ENCODE measurements around the gene LAMA1.

Gene LAMA1

DNA sequence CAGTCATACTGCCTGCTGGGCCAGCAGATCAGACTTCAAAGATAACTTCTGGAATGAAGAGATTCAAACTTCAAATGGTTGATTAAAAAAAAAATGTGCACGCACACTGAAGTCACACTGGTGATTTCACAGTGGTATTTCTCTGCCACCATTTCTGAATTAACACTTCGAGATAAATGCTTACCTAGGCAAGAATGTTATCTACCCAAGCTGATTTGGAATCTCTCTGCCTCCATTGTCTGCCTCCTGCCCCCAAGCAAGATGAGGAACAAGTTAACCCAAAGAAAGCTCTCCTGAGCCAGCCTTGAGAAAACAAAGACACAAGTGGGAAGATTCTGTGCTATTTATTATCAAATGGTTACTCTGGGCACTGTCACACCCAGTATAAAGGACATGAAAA lies 6.5 kb downstream of the LAMA1 start:
- DNase-seq = no peak

DNA sequence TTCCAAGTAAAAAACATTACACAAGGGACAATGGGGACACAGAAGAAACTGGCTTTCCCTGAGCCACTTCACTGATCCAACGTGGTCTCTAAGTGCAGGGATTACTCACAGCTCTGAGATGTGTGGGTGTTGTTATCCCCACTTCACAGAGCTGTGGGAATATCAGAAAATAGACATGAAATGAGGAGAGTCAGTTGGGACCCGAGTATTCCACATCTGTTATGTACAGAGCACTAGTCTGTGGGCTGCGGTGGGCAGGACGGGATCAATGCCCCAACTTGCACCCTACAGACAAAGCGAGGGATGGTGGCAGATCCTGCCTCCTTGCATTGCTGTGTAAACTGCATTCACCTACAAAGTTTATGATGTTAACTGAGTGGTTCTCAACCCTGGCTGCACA lies 11.7 kb downstream of the LAMA1 start:
- DNase-seq = no peak

DNA sequence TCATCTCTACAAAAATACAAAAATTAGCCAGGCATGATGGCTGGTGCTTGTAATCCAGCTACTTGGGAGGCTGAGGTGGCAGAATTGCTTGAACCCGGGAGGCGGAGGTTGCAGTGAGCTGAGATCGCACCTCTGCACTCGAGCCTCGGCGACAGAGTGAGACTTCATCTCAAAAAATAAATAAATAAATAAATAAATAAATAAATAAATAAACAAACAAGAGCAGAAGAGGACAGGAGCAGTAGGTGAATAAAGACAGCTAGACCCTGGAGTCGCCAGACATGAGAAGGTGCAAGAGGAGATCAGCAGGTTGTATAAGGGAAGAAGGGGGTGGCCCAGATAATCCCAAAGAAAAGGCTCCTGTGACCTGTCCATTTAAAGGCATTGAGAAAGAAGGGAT lies 12.3 kb downstream of the LAMA1 start:
- DNase-seq = no peak

DNA sequence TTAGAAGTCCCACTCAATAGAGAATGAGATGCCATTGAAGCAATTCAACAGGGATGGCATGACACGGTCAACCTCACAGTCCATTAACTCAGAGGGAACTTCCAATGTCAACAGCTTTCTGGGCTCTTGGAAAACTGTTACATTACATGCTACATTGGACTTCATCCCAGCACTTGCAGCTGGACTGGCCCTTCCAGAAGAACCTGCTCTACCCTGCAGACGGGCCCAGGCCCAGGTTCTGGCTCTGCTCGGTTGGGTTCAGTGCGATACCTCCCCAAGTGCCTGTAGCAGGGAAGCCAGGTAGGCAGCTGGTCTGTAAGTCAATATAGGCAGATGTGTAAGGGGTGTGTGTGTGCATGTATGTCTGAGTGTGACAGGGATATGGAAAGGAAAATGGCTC lies 12.9 kb downstream of the LAMA1 start:
- no peak for DNase-seq

DNA sequence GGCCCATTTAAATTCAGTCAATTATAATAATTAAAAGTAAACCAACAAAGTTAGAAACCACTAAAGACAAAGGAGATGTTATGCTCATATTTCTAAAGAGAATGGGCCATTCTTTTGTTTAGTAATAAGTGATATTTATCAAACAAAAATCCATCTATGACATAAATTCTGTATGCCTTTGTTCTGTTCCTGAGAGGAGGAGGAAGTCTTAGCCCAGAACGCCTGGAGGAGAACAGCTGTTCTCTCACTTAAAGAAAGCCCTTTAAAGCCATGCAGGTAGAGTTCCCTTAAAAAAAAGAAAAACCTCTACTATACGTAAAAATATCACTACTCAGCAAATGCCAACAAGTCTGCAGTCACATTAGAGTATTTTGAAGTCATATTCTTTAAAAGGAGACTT lies 15.5 kb downstream of the LAMA1 start:
- DNase-seq = no peak

DNA sequence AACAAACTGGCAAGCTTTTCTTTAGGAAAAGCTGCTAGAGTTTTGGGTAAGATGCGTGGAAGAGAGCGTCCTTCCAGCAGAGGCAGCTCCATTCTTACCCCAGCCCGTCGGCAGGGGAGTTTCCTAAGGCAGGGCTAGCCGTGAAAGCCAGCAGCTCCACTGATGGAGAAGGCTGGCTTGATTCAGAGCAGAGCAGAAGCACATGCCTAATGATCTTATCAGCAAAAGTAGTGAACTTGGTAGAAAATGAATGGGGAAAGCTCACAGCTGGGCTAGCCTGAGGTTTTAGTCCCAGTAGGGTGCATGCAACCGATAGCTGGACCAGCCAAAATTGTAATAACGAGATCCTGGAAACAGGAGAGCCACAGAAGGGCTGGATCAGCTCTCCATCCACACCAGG lies 20.8 kb downstream of the LAMA1 start:
- DNase-seq = no peak

DNA sequence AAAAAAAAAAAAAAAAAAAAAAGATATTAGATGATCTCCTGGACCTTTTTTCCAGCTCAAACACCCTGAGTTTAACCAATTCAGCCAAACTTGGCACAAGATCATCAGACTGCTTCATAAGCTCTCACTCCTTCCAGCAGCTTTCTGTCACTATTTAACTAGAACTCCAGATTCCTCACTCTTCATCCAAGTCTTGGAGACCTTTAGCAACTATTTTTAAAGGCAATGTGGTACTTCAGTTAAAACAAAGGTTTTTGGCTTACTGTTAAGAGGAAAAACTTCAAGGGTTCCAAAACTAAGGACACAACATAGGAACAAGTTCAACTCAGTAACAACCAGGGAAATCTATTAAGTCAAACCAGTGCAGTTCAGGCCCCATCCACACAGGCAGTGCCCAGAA lies 23.2 kb downstream of the LAMA1 start:
- no peak for DNase-seq

DNA sequence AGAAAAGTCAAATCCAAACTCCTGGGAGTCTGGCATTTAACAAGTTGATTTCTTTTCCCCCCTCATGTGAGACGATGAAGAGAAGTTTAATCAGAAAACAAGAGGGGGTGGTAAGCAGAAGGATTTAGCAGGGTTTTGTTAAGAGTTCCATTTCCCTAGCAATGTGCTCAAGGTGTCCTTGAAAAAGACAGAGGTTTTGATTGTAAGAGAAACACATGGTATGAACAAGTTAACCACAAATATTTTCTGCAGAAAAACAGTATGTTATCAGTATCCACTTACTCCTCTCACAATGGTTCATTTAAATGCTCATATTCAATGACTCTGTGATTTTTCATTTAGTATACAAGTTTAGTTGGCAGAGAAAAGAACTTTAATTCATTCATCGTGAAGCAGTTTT lies 26.8 kb downstream of the LAMA1 start:
- no peak for DNase-seq

DNA sequence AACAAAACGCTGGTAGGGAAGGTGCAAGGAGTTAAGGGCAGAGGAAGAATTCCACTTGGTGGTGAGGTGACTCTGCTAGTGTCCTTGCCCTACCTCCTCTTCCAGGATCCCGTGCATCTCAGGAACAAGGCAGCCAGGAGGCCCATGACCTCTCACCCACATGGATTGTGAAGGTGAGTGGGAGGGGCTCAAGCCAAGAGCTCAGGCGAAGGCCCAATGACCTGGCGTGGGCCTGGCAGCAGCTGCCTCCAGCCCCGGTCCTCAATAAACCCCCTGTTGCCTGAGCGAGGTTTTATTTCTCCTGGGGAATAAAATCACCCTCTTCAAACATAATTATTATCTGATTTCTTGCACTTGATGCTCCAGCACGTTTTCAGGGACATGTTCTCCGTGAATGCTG lies 28.2 kb downstream of the LAMA1 start:
- no peak for DNase-seq

DNA sequence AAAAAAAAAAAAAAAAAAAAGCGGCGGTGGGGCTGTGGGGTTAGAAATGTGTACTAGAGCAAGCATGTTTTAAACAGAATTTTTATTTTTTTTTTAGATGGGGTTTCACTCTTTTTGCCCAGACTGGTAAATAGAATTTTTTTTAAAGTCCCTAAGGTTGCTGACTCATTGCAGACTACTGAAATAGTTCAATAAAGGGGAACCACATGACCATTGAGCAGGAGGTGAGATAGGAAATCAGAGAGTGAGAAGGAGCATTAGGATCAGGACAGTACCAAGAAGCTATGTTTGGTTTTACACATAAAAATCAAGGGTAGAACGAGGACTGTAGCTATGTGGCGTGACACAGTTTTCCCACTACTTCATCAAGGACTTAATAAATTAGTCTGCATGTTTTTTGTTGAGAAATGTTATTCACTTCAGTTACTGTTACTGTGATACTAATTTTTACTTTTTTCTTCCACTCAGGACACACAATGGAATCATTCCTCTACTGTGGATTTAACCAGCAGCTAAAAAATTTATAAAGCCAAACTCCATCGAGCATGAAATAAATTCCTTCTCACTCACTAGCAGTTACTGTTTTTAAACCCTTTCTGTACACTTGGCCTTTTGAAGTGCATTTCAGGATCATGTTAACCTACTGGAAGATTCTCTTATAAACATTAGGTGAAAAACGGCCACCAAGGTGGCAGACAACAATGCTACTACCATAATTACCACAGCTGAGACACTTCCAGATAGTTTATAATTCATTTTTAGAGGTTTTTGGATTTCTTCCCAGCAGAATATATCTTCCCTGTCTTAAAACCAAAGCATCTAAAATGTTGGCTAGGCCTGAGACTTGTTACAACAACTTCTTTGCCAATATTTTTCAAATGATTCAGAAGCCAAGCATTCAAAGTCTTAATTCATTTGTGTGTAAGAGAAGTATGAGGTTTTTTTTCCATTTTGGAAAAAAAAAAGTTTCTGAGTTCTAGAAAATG lies 33.2 kb downstream of the LAMA1 start:
- no peak for DNase-seq

DNA sequence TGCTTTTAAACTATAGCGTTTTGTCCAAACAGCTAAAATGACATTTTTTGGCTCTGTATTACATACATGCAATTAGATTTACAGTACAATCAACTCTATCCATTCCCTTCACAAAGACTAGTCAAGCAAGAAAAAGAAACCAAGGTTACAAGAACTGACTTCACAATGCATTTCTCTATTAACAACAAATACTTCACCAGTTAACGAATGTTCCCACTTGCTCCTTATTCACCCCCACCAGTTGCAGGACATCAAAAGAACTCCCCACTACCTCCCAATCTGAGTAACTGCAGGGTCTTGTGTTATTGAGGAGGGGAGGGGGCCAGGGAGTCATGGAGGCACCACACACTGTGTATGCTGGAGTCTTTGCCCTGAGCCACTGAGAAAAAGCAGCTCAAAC lies 34.9 kb downstream of the LAMA1 start:
- DNase-seq = no peak

DNA sequence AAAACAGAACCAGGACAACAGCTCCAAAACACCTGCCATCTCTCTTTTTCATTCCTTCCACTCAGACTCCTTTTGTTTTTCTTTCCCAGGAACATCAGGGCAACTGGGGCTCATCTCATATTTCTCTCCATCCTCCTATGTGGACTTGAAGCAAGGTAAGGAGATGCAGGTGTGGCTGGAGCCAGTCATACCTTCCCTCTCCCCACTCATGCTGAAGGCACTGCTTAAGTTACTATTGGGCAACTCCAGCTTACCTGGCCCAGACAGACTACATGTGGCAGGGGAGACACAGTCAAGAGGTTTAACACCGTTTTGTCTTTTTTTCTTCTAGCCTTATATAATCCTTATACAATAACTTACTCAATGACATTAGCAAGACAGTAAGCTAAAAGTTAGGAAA lies 38.4 kb downstream of the LAMA1 start:
- no peak for DNase-seq

DNA sequence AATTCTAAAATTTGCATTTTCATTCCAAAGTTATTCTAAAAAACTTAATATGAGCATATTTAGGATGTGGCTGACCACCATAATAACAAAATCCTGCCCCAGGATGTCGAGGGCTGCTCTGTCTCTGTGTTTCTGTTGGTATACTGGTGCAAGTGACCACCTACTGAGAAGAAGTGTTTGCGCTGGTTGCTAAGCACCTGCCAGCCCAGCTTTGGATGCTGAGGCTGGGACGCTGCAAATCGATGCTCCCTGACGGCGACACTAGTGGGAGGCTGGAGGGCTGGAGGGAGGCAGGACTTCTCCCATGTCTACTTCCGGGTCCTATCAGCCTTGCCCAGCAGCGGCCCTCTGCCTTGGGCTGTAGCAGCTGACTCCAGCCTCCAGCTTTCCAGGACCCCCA lies 45.0 kb downstream of the LAMA1 start:
- DNase-seq = no peak

DNA sequence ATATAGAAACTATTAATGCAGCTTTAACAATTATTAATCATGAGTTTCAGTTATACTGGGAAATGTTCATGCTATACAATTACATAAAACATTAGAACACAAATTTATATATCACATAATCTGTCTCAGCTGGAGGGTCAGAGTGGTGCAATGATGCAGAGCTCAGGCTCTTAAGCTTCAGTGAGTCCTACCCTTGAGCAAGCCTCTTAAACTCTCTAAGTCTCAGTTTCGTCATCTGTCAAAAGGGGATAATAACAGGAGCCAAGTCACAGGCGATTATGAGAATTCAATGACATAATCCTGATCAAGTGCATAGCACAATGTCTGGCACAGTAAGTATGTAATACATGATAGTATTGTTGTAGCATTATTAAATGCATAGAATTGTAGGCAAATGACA lies 46.0 kb downstream of the LAMA1 start:
- DNase-seq = no peak

DNA sequence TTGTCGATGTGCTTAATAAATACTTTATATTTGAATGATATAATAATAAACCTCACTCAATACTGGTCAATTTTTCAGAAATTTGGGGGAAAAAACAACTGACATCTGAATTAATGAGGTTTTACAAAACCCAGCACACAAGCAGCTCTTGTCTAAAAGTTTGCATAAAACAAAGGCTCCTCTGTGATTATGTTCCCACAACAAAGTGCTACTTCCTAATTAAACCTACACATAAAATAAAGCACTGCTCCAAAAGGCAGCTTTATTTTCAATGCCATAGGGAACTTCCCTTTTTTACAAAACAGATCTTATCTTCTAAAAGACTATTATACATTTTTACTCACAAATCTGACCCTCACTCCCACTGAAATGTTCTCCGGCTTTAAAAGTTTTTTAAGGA lies 47.1 kb downstream of the LAMA1 start:
- DNase-seq = no peak

DNA sequence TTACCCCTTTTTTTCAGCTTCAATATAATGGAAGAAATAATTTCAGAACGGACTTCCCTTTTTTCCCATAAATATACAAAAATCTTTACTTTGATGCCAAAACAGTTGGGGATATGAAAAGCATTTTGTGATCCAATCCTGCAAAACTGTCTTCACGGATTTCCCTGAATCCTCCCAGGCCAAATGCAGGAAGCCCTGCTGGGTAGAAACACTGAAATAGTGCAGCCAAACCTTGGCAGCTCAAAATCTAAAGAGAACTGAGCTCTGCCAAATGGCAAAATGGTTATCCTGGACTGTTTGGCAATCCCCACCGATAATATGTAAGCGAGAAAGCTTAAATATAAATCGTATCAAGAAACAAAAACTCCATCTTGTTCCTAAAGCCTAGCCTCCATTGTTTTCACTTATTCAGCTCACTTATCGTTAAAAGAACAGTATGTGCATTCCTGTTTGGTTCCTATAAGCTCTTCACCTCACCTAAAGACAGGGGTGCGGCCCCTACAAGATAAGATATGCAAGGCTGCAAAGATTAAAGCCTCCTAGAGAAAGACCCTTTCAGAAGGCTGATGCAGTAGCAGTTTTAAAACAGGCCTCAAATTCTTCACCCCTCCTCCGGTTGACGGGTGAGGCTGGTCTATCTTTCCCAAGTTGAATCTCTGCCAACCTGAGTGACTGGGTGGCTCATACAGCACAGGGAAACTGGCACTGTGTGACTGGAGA lies 48.6 kb downstream of the LAMA1 start:
- DNase-seq = no peak

DNA sequence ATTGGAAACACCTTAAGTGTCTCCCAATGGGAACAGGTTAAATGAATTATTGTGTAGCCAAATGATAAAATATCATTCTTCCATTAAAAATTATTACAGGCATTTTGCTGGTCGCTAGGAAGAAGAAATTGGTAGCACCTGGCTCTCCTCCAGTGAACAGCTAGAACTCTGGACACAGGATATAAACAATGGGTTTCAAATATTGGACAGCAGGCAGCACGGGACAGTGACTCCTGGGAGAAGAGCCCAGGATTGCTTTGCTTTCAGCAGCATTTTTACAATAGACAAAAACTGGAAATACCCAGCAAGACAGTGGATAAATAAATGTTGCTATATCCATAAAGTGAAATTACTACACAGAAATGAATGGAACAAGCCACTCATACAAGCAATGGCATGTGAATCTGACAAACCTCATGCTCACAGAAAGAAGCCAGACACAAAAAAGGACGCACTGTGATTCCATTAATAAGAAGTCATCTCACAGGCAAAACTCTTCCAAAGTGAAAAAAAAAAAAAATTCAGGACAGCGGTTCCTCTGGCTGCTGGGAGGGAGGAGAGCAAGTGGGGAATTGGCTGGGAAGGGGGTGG lies 50.5 kb downstream of the LAMA1 start:
- no peak for DNase-seq

DNA sequence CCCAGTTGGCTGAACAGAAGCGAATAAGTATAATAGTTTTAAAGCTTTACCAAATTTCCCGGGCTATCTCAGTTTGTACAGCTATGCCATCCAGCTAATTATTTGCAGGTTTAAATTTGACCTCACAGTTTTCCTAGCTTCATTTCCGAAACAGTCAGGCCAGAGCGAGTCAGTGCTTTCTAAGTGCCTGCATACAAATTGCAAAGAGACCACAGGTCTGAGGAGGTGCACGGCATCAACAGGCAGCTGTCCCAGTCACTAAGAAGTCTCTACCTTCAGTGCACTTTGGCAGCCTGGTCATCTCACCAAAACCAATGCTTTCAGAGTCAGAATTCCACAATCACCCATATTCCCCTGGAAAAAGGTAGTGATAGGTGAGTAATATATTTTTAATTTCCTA lies 51.9 kb downstream of the LAMA1 start:
- DNase-seq = no peak

DNA sequence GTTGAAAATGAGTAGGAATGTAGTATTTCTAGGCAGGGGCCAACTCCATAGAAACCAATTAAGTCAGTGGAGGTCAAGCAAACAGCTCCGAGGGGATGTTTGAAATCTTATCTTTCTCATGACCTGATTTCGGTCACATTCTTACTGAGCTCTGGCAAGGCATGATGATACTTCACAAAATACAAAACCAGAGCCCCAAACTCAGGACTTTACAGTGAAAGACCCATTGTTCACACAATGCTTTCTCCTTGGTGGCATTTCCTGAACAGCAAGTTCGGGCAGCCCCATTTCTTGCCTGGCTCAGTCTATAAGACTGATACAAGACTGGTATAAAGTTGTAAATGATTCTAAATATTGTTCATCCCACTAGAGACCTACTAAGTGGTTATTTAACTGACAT lies 53.3 kb downstream of the LAMA1 start:
- DNase-seq = no peak

DNA sequence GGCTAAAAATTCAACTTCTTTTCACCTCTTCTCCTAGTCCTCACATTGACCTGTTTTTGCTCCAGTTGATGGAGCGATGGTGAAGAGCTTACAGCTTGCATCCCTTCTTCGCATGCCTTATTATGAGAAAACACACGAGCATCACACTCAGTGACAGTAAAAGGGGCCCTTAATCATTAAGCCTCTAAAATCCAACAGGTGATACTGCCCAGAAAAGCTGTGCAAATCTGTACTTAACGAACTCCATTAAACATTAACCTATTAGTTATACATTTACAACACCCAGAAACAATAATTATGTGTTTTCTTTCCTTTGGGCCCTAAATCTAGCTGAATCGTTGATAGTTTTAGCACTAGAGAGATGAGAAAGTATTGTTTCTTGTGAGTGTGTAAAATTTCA lies 54.8 kb downstream of the LAMA1 start:
- no peak for DNase-seq

DNA sequence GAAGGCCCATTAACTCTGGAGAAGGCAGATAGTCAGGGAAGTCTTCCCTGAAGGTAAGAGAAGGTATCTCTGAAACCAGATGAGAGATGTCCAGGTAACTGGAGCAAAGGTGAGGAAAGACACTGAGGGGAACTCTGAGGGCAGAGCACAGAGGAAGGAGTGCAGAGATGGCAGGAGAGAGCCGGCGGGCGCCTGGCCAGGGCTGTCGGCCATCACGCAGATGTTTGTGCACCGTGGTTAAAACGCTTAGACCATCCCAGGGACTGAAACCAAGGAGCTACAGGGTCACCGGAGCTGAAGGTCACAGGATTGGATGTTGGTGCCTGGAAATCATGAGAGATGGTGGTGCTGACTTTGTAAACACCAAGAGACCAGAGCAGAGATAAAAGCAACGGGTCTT lies 55.4 kb downstream of the LAMA1 start:
- DNase-seq = no peak

DNA sequence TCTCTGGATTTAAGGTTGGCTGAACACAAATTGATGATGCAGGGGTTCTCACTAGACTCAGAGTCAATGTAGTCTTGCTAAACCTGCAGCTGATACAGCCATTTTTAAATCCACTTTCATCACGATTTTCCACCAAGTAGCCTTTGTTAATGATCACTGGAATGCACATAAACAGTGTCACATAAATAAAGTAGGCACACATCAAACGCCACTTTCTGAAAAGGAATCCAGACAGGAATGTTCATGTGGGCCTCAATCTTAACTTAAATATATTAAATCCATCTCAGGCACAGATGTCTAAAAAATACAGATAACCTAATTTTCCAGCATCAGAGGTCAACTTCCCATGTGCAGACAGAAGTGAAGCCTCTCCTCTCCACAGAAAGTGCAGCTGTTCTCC lies 58.3 kb downstream of the LAMA1 start:
- DNase-seq = no peak

DNA sequence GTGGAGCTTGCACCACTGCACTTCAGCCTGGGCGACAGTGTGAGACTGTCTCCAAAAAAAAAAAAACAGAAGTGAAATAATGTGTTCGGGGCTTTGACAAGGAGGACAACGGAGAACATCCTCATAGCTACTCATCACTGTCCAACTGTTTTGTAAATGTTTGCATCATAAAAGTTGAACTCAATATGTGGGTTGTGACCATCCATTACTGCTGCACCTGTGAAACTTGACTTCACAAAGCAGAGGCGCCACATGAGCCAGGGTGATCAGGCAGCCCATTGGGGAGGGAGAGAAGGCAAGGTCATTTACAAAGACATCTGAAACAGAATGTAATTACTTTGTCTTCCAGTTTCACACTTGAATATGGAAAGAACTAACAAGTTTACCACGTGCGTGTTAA lies 61.6 kb downstream of the LAMA1 start:
- DNase-seq = no peak

DNA sequence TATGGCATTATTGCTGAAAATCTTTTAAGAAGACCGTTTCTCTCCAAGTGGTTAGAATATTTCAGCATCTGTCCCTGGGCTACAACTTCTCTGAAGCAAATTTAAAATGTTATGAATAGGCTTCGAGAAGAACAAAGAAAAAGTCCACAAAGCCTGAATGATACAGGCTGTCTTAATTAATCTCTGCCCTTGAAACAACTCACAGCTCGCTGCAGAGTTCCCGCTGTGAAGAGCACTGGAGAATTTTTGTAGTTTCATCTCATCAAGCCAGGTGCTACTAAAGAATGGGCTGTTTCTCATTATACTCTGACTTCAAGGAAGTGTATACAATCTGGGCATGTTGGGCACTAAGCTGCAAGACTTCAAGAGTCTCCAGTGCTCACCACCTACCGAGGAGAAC lies 67.6 kb downstream of the LAMA1 start:
- no peak for DNase-seq

Data from NCI-H187 treated with DMSO at 0.1 percent for 48 hours (cell line).